ENCODE data around the gene CAP2. TPM values are rescaled to one million over a fixed set of nuclear protein-coding genes. Genes with fewer than 3 reads are reported as not detected.

CAP2 gene
- total RNA-seq, 4 donors from 2014 or later: 3.5 to 8.9 (median 4.5) TPM

DNA sequence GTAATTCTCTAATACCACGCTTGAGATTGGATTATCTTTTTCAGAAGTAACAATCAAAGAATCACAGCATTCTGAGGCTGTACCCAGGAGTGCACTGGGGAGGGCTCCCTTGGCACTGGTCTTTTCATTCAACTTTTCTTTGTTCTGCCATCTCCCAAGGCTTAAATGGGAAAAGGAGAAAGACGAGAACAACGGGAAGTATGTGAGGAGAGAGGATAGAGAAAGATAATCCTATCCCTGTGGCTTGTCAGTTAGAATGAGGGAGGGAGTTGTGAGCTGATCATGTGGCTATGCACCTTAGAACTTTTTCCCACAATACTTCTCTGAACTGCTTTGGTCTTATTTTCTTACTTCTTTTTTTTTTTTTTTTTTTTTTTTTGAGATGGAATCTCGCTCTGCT, 83.1 kb downstream of the CAP2 start:
- DNase-seq (ENCODE audit: low spot score): no peak
- no peak for ATAC-seq (ENCODE audit: low FRiP score)
- TF ChIP-seq, protein P1, sequence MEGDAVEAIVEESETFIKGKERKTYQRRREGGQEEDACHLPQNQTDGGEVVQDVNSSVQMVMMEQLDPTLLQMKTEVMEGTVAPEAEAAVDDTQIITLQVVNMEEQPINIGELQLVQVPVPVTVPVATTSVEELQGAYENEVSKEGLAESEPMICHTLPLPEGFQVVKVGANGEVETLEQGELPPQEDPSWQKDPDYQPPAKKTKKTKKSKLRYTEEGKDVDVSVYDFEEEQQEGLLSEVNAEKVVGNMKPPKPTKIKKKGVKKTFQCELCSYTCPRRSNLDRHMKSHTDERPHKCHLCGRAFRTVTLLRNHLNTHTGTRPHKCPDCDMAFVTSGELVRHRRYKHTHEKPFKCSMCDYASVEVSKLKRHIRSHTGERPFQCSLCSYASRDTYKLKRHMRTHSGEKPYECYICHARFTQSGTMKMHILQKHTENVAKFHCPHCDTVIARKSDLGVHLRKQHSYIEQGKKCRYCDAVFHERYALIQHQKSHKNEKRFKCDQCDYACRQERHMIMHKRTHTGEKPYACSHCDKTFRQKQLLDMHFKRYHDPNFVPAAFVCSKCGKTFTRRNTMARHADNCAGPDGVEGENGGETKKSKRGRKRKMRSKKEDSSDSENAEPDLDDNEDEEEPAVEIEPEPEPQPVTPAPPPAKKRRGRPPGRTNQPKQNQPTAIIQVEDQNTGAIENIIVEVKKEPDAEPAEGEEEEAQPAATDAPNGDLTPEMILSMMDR (IDR thresholded peaks at IDR 0.05): no peak

DNA sequence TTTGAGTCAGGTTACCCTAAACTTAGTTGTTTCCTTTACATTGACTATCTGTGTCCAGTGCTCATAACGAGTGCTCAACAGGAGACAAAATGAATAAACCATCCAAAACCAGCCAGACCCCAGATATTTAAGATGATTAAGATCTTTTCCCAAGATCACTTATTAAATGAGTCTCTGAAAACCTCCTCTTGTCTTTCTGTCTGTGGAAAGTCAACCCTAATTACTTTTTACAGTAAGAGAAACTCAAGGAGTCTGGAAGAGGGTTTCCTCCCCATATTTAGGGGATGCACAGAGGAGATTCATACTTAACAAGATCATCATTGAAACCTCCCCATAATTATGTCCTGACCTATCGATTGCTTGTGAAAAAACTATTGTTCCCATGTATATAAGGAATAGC, 84.0 kb downstream of the CAP2 start:
- DNase-seq (ENCODE audit: low spot score): no peak
- TF ChIP-seq, protein P1 (IDR thresholded peaks at IDR 0.05): no peak
- ATAC-seq (ENCODE audit: low FRiP score): no peak

DNA sequence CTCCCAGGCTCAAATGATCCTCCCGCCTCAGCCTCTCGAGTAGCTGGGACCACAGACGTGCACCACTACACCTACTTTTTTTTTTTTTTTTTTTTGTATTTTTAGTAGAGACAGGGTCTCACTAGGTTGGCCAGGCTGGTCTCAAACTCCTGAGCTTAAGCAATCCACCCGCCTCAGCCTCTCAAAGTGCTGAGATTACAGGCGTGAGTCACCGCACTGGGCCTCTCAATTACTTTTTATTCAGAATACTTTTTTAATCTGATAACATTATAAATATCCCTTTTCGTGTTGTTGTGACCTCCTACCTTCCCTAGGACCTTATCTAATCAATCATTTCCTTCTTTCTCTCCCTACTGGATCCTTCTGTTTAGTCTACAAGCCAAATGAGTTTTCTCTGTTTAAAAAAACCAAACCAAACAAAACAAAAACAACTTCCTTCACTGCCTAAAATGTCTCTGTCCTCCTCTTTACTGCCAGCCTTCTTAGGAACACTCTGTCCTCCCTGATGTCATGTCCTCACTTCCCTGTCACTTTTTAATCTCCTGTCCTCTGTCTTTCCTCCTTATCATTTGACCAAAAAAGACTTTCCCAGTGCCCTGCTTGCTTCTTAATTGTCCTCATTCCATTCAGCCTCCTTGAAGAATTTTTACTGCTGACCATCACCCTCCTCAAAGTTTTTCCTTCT, 85.0 kb downstream of the CAP2 start:
- DNase-seq (ENCODE audit: low spot score) (no peak), ATAC-seq (ENCODE audit: low FRiP score) (no peak)
- TF ChIP-seq, protein P1 (IDR thresholded peaks at IDR 0.05): no peak

DNA sequence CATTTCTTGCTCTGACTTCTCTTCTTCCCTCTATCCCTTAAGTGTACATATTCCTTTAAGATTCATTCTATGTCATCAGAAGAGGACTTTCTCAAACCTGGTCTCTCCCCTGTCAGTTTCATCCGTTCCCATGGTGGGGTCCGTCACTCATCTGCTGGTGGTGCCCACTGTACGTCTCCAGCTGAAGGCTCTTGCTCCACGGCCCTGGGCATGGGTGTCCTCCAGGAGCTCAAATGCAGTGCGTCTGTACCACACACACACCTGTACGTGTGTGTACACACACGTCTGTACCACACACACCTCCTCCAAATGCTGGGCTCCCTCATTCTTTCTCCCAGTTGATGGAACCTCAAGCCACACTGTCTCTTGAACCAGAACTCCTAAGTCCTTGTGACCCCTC, 85.6 kb downstream of the CAP2 start:
- no peak for ATAC-seq (ENCODE audit: low FRiP score)
- TF ChIP-seq, protein P1 (IDR thresholded peaks at IDR 0.05): no peak
- no peak for DNase-seq (ENCODE audit: low spot score)

DNA sequence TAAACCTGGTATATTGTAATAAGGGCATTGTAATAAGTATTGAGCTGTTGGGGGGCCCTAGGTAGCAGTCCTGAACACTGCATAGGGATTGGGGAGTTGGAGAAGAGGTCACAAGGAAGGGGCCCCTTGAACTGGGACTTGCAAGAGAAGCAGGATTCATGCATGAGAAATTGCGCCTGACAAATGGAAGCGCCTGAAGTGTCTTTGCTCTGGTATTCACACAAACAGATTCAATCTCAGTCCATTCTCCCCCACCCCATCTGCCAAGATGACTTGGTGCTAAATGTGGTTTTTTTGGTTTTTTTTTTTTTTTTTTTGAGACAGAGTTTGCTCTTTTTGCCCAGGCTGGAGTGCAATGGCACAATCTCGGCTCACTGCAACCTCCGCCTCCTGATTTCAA, 87.1 kb downstream of the CAP2 start:
- ATAC-seq (ENCODE audit: low FRiP score): no peak
- TF ChIP-seq, protein P1 (IDR thresholded peaks at IDR 0.05): no peak
- no peak for DNase-seq (ENCODE audit: low spot score)

DNA sequence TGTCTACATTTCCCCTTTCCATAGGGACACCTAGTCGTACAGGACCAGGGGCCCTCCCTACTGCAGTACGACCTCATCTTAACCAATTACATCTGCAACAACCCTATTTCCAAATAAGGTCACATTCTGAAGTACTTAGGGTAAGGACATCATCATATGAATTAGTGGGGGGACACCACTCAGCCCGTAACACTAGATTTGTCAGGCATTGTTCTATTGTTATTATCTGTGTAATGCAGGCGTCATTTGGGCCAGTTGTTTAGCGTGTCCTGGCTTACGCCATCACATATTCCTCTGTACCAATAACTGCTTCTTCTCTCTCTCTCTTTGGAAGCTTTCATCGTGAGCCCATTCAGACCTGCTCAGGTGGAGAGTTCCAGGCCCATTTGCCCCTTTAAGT, 89.3 kb downstream of the CAP2 start:
- ATAC-seq (ENCODE audit: low FRiP score) (no peak), DNase-seq (ENCODE audit: low spot score) (no peak)
- TF ChIP-seq, protein P1 (IDR thresholded peaks at IDR 0.05): no peak

DNA sequence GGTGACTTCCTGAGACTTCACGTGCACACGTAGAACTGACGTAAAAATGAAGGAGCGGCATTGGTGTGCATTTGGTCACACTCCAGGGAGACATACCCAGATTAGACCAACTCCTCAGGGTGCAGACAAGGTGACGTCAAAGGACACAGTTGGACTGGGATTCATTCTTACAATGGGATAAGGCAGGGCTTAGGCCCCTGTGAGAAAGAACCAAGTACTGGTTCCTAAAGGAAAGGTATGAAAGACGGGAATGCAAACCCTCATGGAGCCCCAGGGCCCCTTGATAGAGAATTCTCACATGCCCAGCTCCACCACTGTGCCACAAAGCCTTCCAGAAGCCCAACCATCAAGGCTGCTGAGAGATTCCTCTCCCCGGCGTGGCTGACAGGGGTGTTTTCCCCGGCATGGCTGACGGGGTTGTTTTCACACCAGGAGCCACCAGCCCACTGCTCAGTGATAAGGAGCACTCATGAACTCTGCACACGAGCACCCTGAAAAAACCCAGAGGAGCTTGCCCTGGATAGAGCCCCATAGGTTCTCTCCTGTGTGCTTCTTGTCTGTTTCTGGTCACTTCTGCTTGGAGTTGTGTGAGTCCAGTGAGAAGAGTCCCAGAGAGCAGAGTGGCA, 90.1 kb downstream of the CAP2 start:
- ATAC-seq (ENCODE audit: low FRiP score) (no peak), DNase-seq (ENCODE audit: low spot score) (no peak)
- TF ChIP-seq, protein P1 (IDR thresholded peaks at IDR 0.05): no peak
